ENCODE results near the gene COL4A1. TPM values are rescaled to one million over a fixed set of nuclear protein-coding genes. Genes with fewer than 3 reads are reported as not detected.

Gene COL4A1
- total and polyA plus RNA-seq, 2 of the 13 experiments (the other 11 are each of a cell fraction or from before 2014, with no cell fraction given) = not detected

GRCh38 chr13:110240943-110241342 lies 66.0 kb downstream of the COL4A1 start:
- H3K9me3 ChIP-seq (ENCODE audit: low read length) = no peaks in the 10 kb centered on the region
- no peaks in the 10 kb centered on the region for H3K4me1 ChIP-seq (ENCODE audit: insufficient read depth, low read length)
- POLR2A ChIA-PET = no interaction called here
- H3K9ac ChIP-seq (ENCODE audit: insufficient read depth, low read depth, low read length) = no peak overlapping the region
- CTCF ChIA-PET (ENCODE audit: low intra/inter-chr PET ratio, low total read pairs) = no interaction called here
- intact Hi-C loops (cut with micrococcal nuclease; ENCODE audit: unreplicated experiment) = no loop called here
- peaks cover 0 to 36% of the 10 kb centered on the region in 2 experiments; a peak in 3 of 5 replicates for H3K27me3 ChIP-seq (ENCODE audit: control insufficient read depth in 1 of 2, insufficient read depth in 2 of 2, low read length in 2 of 2)
- no peak for FAIRE-seq
- no peak overlapping the region for H3K4me2 ChIP-seq (ENCODE audit: low read depth, low read length)
- no peak for ATAC-seq
- in situ Hi-C loops (cut with HindIII; ENCODE audit: extremely low pct_ligation_motif_present, low pct_unique_long_range_greater_than_20kb) = no loop called here
- no peak for TF ChIP-seq MTA3 (CRISPR knock-in tag; IDR thresholded peaks at IDR 0.05)
- TF ChIP-seq PBX3 (CRISPR knock-in tag; IDR thresholded peaks at IDR 0.05; ENCODE audit: borderline replicate concordance) = no peak
- TF ChIP-seq TERF1 (CRISPR knock-in tag; IDR thresholded peaks at IDR 0.05) = no peak
- TF ChIP-seq ZBTB43 (CRISPR knock-in tag; conservative IDR thresholded peaks at IDR 0.05) = no peak
- no peak for TF ChIP-seq ZNF605 (CRISPR knock-in tag; IDR thresholded peaks at IDR 0.05)
- no peak for TF ChIP-seq SAP130 (CRISPR knock-in tag; IDR thresholded peaks at IDR 0.05; ENCODE audit: low read depth)
- TF ChIP-seq PHB2 (IDR thresholded peaks at IDR 0.05; ENCODE audit: partially characterized antibody) = no peak
- TF ChIP-seq ZNF562 (CRISPR knock-in tag; IDR thresholded peaks at IDR 0.05; ENCODE audit: borderline replicate concordance) = no peak
- no peak for TF ChIP-seq KLF11 (CRISPR knock-in tag; IDR thresholded peaks at IDR 0.05)
- TF ChIP-seq TEAD2 (CRISPR knock-in tag; IDR thresholded peaks at IDR 0.05) = no peak
- TF ChIP-seq SUZ12 (IDR thresholded peaks at IDR 0.05; ENCODE audit: low read depth, low read length) = no peak
- TF ChIP-seq ZNF557 (CRISPR knock-in tag; IDR thresholded peaks at IDR 0.05) = no peak
- no peak for TF ChIP-seq MXD4 (CRISPR knock-in tag; IDR thresholded peaks at IDR 0.05)
- TF ChIP-seq NFKB2 (CRISPR knock-in tag; IDR thresholded peaks at IDR 0.05; ENCODE audit: borderline replicate concordance) = no peak
- TF ChIP-seq FOXP1 (IDR thresholded peaks at IDR 0.05) = no peak
- no peak for TF ChIP-seq FOXP1 (CRISPR knock-in tag; IDR thresholded peaks at IDR 0.05)
- no peak for TF ChIP-seq ISL2 (CRISPR knock-in tag; IDR thresholded peaks at IDR 0.05)
- TF ChIP-seq HDAC1 (CRISPR knock-in tag; IDR thresholded peaks at IDR 0.05) = no peak
- no peak for TF ChIP-seq SIX4 (CRISPR knock-in tag; IDR thresholded peaks at IDR 0.05)
- no peak for TF ChIP-seq CSRNP1 (CRISPR knock-in tag; IDR thresholded peaks at IDR 0.05)
- H3K36me3 ChIP-seq (replicated peaks in 1 of 2; ENCODE audit: control insufficient read depth in 1 of 2, insufficient read depth in 2 of 2, low read length in 2 of 2) = no peaks in the 10 kb centered on the region
- no peak for DNase-seq (ENCODE audit: low spot score)
- no peaks in the 10 kb centered on the region for H3K79me2 ChIP-seq (ENCODE audit: insufficient read depth, low read length)
- 56% methylated on average over 5 of the region's 7 CpGs for WGBS (ENCODE audit: low lambda C conversion rate)
- H3K4me3 ChIP-seq (replicated peaks in 1 of 3; ENCODE audit: insufficient read depth in 1 of 3, low read depth in 2 of 3, low read length in 3 of 3) = no peak overlapping the region
- H4K20me1 ChIP-seq (ENCODE audit: insufficient read depth, low read length) = no peaks in the 10 kb centered on the region
- H2AFZ ChIP-seq (ENCODE audit: low read length) = no peak overlapping the region
- BruUV-seq (replicated peaks) = no TSS peak
- H3K27ac ChIP-seq (ENCODE audit: extremely low read length, insufficient read depth, low read length) = no peak overlapping the region
